Astrocyte (in vitro differentiated cells and primary cell): Measurements from ENCODE around the gene SCFD1.

Source experiments
- CTCF ChIP-seq: IDR thresholded peaks from 2 replicates; pipeline ENCODE4 v1.5.1; 2011; ENCODE audit warnings: low read depth, mild to moderate bottlenecking, inconsistent platforms, low read length, moderate library complexity; ENCODE audit not compliant: insufficient read depth
- EZH2 ChIP-seq: IDR thresholded peaks from 2 replicates; pipeline ENCODE4 v1.6.1; 2012; ENCODE audit warnings: mild to moderate bottlenecking, low read length, inconsistent platforms; ENCODE audit not compliant: insufficient read depth

DNA sequence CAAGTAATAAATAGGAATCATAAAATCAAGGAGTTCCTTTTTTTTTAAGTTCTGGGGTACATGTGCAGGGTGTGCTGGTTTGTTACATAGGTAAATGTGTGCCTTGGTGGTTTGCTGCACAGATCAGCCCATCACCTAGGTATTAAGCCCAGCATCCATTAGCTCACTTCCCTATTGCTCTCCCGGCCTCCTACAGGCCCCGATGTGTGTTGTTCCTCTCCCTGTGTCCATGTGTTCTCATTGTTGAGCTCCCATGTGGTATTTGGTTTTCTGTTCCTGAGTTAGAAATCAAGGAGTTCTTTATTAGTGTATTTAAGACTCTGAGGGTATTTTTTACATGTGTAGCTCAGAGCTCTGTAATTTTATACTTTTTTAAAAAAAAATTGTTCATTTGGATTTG lies 86.0 kb downstream of the SCFD1 start:
- TF ChIP-seq CTCF (no peak), EZH2 (no peak)
